Measurements from ENCODE around the gene PLCG1. TPM values are rescaled to one million over a fixed set of nuclear protein-coding genes. Genes with fewer than 3 reads are reported as not detected.

The PLCG1 gene
- total and polyA plus RNA-seq, 8 donors: 64.9 to 251 (median 202) TPM

DNA sequence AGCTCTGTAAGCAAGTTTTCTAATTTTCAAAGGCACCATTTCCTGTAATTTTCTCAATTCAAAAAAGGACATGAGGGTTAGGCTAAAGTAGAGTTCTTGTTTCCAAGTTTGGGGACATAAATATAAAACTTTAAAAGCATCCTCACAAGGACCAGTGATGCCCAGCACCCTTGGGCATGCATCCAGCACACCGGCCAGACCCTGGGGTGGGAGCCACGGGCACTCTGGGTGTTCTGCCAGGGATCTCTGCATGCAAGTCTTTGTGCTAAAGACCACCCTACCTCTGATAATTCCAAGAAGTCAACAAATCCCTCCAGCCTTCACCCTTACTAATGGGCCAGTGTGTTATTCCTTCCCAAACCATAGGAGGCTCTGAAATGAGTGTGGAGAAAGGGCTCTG, 46.5 kb downstream of the PLCG1 start:
- peaks cover 0 to 13% of the 10 kb centered on the region in 2 donors for H3K36me3 ChIP-seq
- intact Hi-C loops (cut with DNase I): no loop called here

DNA sequence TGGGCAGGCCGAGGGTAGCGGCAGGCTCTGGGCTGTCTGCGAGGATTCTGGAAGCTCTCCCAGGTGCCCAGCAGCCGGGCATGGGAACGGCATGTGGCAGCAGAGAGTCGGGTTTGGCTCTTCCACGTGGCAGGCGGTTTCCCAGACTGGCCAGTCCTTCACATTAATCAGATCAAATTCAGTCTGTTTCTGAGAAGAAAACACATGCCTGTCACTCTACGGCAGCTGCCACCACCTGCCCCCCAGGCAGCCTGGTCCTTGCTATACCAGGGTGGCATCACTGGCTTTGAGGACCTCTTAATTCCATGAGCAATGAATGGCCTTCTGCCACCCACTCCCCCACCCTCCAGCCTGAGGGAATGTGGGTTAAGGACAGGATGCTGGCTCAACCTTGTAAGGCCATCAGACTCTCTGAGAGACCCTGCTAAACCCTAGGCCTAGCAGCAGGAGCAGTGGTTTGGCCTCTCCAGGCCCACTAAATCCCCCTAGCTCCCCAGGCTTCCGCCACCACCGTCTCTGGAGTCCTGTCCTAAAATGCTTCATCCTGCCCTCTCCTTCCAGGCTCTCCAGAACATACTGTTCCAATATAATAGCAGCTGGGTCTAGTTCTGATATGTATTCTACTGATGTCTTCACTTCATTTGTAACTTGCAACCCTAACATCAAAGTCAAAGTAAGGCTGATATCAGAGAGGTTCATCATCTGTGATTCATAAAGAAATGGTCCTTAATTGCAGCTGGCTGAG, 47.8 kb downstream of the PLCG1 start:
- H3K36me3 ChIP-seq: peaks cover 0 to 13% of the 10 kb centered on the region in 2 donors
- DNase-seq (no peak), ATAC-seq (no peak)
- peaks cover 0 to 4% of the 10 kb centered on the region in 2 donors for H3K9me3 ChIP-seq
- H3K4me1 ChIP-seq: no peaks in the 10 kb centered on the region
- TF ChIP-seq, protein P1, sequence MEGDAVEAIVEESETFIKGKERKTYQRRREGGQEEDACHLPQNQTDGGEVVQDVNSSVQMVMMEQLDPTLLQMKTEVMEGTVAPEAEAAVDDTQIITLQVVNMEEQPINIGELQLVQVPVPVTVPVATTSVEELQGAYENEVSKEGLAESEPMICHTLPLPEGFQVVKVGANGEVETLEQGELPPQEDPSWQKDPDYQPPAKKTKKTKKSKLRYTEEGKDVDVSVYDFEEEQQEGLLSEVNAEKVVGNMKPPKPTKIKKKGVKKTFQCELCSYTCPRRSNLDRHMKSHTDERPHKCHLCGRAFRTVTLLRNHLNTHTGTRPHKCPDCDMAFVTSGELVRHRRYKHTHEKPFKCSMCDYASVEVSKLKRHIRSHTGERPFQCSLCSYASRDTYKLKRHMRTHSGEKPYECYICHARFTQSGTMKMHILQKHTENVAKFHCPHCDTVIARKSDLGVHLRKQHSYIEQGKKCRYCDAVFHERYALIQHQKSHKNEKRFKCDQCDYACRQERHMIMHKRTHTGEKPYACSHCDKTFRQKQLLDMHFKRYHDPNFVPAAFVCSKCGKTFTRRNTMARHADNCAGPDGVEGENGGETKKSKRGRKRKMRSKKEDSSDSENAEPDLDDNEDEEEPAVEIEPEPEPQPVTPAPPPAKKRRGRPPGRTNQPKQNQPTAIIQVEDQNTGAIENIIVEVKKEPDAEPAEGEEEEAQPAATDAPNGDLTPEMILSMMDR (IDR thresholded peaks at IDR 0.05): no peak
- intact Hi-C loops (cut with DNase I): no loop called here
- no peak overlapping the region for H3K27ac ChIP-seq
- H3K4me3 ChIP-seq: no peak overlapping the region
- no peaks in the 10 kb centered on the region for H3K27me3 ChIP-seq

More for the DNA sequence above, 46.5 kb downstream of the PLCG1 start:
- Histone ChIP-seq H3K27ac (no peak overlapping the region), H3K27me3 (no peaks in the 10 kb centered on the region), H3K9me3 (no peaks in the 10 kb centered on the region), H3K4me3 (no peak overlapping the region), H3K4me1 (no peaks in the 10 kb centered on the region)
- ATAC-seq (no peak), DNase-seq (no peak)
- TF ChIP-seq, protein P1 (IDR thresholded peaks at IDR 0.05): no peak

DNA sequence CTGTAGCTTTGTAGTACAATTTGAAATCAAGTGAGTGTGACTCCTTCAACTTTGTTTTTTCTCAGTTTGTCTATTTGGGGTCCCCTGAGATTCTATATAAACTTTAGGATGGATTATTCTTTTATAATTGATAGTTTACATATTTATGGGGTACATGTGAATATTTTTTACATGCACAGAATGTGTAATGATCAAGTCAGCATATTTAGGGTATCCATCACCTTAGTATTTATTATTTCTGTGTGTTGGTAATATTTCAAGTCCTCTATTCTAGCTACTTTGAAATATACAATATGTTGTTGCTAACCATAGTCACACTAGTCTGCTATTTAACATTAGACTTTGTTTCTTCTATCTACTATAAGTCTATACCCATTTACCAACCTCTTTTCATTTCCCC, 50.3 kb downstream of the PLCG1 start:
- TF ChIP-seq, protein P1 (IDR thresholded peaks at IDR 0.05): no peak
- H3K27ac ChIP-seq: no peak overlapping the region
- no peaks in the 10 kb centered on the region for H3K27me3 ChIP-seq
- peaks cover 0 to 18% of the 10 kb centered on the region in 2 donors for H3K9me3 ChIP-seq
- H3K36me3 ChIP-seq: peaks cover 0 to 17% of the 10 kb centered on the region in 2 donors
- intact Hi-C loops (cut with DNase I): no loop called here
- DNase-seq (no peak), ATAC-seq (no peak)
- no peaks in the 10 kb centered on the region for H3K4me1 ChIP-seq
- no peak overlapping the region for H3K4me3 ChIP-seq

DNA sequence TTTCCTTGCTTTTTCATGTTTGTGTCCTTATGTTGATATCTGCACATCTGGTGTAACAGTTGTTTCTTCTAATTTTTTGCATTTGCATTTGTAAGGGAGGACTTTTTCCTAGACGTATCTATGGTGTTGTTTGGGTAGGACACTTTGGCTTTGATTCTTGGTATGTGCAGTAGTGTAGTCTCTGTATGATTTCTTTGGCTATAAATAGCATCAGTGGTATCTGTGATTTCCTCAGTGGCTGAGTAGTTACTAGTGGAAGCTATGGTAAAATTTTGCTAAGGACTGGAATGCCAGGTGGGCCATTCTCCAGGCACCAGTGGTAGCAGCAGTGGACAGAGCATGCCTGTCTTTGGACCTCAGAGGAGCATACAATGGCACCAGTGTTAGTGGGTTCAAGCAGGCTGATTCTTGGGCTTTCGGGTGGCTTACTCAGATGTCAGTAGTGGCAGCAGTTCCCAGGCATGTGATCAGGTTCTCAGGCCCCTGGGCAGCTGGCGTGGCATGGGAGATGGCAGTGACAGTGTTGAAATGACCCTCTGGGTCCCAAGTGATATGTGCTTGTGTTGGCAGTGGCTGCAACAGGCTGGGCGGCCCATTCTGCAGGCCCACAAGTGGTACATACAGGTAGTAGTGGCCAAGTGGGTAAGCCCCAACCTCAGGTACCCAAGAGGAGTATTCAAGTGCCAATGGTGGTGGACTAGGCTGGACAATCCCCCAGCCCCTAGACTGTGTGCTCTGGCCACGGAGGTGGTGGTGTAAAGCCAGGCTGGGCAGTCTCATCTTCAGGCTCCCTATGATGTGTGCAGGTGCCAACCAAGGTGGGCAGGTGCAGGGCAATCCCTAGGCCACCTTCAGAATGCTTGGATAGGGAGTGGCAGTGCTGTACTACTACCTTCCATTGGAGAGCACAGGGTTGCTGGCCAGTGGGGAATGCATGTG, 54.5 kb downstream of the PLCG1 start:
- no peak for ATAC-seq
- TF ChIP-seq, protein P1 (IDR thresholded peaks at IDR 0.05): no peak

DNA sequence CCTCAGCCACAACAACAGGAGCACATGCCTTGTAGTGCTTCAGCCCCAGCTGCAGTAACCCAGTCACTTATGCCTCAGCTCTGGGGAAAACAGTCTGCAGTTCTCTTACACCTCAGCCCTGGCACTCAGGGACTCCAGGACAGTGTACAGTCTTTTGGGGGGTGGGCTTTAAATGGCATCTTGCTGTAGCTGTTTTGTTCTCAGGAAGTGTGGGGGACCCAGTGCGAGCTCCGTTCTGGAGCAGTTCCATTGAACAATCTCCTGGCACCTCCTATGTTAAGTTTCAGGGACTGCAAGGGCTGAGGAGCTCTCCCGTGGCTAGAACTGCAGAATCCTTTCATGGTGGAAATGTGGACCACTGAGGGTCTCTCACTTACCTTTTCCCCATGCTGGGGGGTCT, 55.2 kb downstream of the PLCG1 start:
- TF ChIP-seq, protein P1 (IDR thresholded peaks at IDR 0.05): no peak
- Histone ChIP-seq H3K9me3 (peaks cover 3 to 18% of the 10 kb centered on the region in 2 donors), H3K27me3 (no peaks in the 10 kb centered on the region), H3K36me3 (peaks cover 0 to 10% of the 10 kb centered on the region in 2 donors), H3K27ac (no peak overlapping the region), H3K4me3 (no peak overlapping the region), H3K4me1 (no peaks in the 10 kb centered on the region)
- DNase-seq (no peak), ATAC-seq (no peak)
- intact Hi-C loops (cut with DNase I): no loop called here

More for the DNA sequence above, 54.5 kb downstream of the PLCG1 start:
- H3K4me1 ChIP-seq: no peaks in the 10 kb centered on the region
- DNase-seq: peak in 1 of 4 donors; percentile 59
- no peak overlapping the region for H3K4me3 ChIP-seq
- H3K27ac ChIP-seq: no peak overlapping the region
- intact Hi-C loops (cut with DNase I): no loop called here
- peaks cover 0 to 10% of the 10 kb centered on the region in 2 donors for H3K36me3 ChIP-seq
- H3K27me3 ChIP-seq: no peaks in the 10 kb centered on the region
- H3K9me3 ChIP-seq: peaks cover 3 to 18% of the 10 kb centered on the region in 2 donors
